ENCODE measurements around the gene ZPBP2. TPM values are rescaled to one million over a fixed set of nuclear protein-coding genes. Genes with fewer than 3 reads are reported as not detected.

The ZPBP2 gene

Small RNA genes lying within 50 kb of the gene (small RNA-seq; reads per million reads assigned to genes)
- not detected for gene AC090844.1 (ENCODE audit: insufficient read depth)

All from neuronal stem cell (in vitro differentiated cells).